Measurements from ENCODE around the gene PRKCB.

DNA sequence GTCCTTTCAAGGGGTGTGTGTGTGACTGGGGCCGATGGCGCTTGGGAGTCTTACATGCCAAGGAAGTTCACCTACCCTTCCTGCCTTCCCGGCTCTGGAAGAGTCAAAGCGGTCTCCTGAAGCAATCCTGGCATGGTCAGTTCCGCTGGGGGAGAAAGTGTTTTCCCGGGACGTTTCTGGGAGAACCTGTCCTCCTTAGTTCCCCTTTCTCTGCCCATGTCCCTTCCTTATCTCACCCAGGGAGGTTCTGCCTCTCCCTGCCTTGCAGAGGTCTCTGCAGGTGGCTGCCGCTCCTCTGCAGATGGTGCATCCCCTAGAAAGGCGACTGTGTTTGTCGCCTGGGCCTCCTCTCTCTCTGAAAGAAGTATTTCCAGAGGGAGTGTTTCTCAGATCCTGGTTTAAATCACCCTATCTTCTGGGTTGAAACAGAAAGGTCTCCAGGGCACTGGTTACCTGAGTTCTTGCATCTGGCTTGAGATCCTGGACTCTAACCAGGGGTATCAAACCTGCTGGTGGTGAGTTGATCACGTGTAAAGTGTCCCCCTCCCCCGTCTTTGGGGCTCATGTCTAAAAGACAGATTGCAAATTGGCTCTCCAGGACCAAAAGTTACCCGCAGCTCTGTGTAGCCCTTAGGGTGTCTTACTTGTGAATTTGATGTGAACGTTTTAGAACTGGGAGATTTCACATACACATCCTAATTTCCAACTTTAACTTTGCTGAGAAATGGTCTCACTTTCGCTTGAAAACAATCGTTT, 1.9 kb downstream of the PRKCB start:
- TF ChIP-seq POLR2AphosphoS5 (IDR thresholded peaks at IDR 0.05; ENCODE audit: low read depth, low read length), result no peak
- TF ChIP-seq REST (IDR thresholded peaks at IDR 0.05; ENCODE audit: insufficient read depth in 1 of 2, low read depth in 2 of 2, low read length in 2 of 2), result no peak
- TF ChIP-seq TAF1 (IDR thresholded peaks at IDR 0.05; ENCODE audit: borderline replicate concordance, insufficient read depth, low read length), result no peak
- no peak for TF ChIP-seq SIN3A (IDR thresholded peaks at IDR 0.05; ENCODE audit: borderline replicate concordance, insufficient read depth, low read length)
- TF ChIP-seq FOXP2 (optimal IDR thresholded peaks at IDR 0.05; ENCODE audit: borderline replicate concordance, extremely low read depth, extremely low read length, insufficient read depth), result no peak

Measured in PFSK-1 (cell line).